ENCODE measurements around the gene LIG3. TPM values are rescaled to one million over a fixed set of nuclear protein-coding genes. Genes with fewer than 3 reads are reported as not detected.

Gene LIG3
- total RNA-seq, 1 donor from 2014 or later, result 44.7 TPM

DNA sequence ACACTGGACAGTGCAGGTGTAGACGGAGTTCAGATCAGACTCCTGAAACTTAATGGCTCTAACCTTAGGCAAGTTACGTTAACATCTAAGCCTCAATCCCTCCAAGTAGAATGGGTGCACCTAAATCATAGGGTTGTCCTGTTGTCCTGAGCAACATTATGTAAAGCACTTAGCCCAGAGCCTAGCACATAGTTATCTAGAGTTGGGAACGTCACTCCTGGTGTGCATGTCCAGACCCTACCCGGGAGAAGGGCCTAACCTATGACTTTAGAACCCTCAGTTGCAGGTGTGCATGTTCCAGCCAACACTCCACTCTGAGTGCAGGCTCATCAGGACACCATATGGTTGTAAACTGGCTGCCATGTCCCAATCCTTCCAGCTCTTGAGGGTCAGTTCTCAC, 26.0 kb downstream of the LIG3 start:
- no peak overlapping the region for H3K27ac Mint-ChIP-seq (ENCODE audit: unreplicated experiment)
- H3K36me3 Mint-ChIP-seq (ENCODE audit: unreplicated experiment), result peaks cover 26% of the 10 kb centered on the region
- H3K9me3 Mint-ChIP-seq (ENCODE audit: unreplicated experiment), result no peaks in the 10 kb centered on the region
- H3K27me3 Mint-ChIP-seq (ENCODE audit: unreplicated experiment), result no peaks in the 10 kb centered on the region
- TF ChIP-seq, protein P1, sequence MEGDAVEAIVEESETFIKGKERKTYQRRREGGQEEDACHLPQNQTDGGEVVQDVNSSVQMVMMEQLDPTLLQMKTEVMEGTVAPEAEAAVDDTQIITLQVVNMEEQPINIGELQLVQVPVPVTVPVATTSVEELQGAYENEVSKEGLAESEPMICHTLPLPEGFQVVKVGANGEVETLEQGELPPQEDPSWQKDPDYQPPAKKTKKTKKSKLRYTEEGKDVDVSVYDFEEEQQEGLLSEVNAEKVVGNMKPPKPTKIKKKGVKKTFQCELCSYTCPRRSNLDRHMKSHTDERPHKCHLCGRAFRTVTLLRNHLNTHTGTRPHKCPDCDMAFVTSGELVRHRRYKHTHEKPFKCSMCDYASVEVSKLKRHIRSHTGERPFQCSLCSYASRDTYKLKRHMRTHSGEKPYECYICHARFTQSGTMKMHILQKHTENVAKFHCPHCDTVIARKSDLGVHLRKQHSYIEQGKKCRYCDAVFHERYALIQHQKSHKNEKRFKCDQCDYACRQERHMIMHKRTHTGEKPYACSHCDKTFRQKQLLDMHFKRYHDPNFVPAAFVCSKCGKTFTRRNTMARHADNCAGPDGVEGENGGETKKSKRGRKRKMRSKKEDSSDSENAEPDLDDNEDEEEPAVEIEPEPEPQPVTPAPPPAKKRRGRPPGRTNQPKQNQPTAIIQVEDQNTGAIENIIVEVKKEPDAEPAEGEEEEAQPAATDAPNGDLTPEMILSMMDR (IDR thresholded peaks at IDR 0.05), result no peak
- no peaks in the 10 kb centered on the region for H3K4me1 Mint-ChIP-seq (ENCODE audit: unreplicated experiment)
- H3K4me3 Mint-ChIP-seq (ENCODE audit: unreplicated experiment), result no peak overlapping the region
- no peak for DNase-seq (ENCODE audit: extremely low spot score, unreplicated experiment)

DNA sequence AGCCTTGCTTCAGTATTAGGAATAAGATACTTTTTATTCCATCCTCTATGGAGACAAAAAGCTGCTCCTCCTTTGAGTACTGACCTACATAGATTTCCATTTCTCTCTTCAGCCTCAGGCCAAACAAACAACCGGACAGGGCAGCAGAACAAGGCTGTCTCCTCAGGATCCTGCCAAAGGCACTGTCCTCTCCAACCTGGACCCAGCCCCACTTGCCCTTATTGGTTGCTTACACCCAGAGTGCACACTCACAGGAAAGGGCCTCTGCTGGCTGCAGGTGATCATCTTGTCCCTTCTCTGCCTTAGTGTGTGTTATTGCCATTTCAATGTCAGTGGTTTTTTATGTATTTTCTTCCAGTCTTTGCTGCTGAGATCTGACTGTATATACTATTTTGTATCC, 26.6 kb downstream of the LIG3 start:
- Mint-ChIP-seq H3K9me3 (ENCODE audit: unreplicated experiment) (no peaks in the 10 kb centered on the region), H3K27ac (ENCODE audit: unreplicated experiment) (no peak overlapping the region), H3K4me3 (ENCODE audit: unreplicated experiment) (no peak overlapping the region), H3K4me1 (ENCODE audit: unreplicated experiment) (peaks cover 4% of the 10 kb centered on the region), H3K27me3 (ENCODE audit: unreplicated experiment) (no peaks in the 10 kb centered on the region), H3K36me3 (ENCODE audit: unreplicated experiment) (peaks cover 26% of the 10 kb centered on the region)
- TF ChIP-seq, protein P1 (IDR thresholded peaks at IDR 0.05), result no peak
- no peak for DNase-seq (ENCODE audit: extremely low spot score, unreplicated experiment)

DNA sequence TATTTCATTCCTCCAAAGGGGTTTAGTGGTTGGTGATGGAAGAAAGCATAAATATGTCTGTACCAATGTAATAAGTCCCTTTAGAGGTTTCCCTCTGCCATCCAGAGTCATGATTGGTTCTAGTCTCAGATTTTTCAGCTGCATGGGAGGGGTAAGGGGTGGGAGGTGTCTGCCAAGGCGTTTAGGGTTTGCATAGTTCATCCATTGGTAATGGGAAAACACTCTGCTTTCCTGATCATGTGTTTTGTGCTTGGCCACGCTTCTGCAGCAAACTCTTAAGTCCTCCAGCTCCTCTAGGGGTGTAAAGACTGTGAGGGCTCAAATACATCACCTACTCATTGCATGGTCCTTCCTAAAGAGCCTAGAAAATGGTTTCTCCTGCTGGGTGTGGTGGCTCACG, 29.8 kb downstream of the LIG3 start:
- Mint-ChIP-seq H3K27me3 (ENCODE audit: unreplicated experiment) (no peaks in the 10 kb centered on the region), H3K36me3 (ENCODE audit: unreplicated experiment) (peaks cover 25% of the 10 kb centered on the region), H3K4me3 (ENCODE audit: unreplicated experiment) (no peak overlapping the region), H3K9me3 (ENCODE audit: unreplicated experiment) (no peaks in the 10 kb centered on the region), H3K27ac (ENCODE audit: unreplicated experiment) (no peak overlapping the region), H3K4me1 (ENCODE audit: unreplicated experiment) (peaks cover 4% of the 10 kb centered on the region)
- TF ChIP-seq, protein P1 (IDR thresholded peaks at IDR 0.05), result no peak
- no peak for DNase-seq (ENCODE audit: extremely low spot score, unreplicated experiment)

DNA sequence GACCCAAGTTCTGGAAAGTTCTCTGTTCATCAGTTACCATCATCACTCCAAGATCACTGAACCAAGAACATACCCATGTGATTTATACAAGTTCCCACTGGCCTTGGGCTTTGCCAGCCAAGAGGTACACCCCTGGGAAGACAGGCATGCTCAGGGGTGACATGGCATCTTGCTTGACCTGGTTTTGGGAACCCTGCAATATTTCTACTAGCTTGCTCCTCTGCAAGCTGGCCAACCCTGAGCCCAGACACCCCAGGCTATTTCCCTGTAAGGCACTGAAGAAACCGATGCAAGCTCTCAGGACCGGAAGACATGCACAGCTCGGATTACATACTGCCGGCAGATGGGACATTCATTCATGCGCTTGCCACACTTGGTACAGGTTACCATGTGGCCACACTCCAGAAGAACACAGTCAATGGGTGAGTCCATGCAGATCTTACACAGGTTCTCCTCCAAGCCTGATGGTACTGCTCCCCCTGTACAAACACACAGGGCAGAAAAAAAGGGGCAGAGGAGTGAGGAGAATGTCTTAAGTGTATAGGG, 31.4 kb downstream of the LIG3 start:
- TF ChIP-seq, protein P1 (IDR thresholded peaks at IDR 0.05), result no peak
- no peak for DNase-seq (ENCODE audit: extremely low spot score, unreplicated experiment)
- H3K4me1 Mint-ChIP-seq (ENCODE audit: unreplicated experiment), result peaks cover 4% of the 10 kb centered on the region
- no peak overlapping the region for H3K4me3 Mint-ChIP-seq (ENCODE audit: unreplicated experiment)
- H3K36me3 Mint-ChIP-seq (ENCODE audit: unreplicated experiment), result peaks cover 37% of the 10 kb centered on the region
- H3K27ac Mint-ChIP-seq (ENCODE audit: unreplicated experiment), result peak overlapping the region; percentile 8
- no peaks in the 10 kb centered on the region for H3K9me3 Mint-ChIP-seq (ENCODE audit: unreplicated experiment)
- H3K27me3 Mint-ChIP-seq (ENCODE audit: unreplicated experiment), result no peaks in the 10 kb centered on the region

DNA sequence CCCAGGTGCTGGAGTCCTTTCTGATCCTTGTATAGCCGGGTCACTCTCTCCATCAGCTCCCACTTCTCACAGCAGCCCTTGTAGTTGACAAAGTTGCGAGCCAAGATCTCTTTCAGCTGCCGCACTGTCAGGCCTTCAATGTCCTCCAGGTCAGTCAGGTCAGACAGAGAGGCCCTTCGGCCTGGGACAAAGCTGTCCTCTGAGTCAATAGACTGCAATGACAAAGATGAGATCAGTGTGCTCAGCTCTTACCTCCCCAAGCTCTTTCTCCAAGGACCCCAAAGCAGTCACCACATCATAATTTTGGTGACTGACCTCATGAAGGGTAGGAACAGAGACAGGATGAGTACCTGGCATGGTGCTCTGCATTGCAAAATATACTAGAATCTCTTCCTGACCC, 36.1 kb downstream of the LIG3 start:
- DNase-seq (ENCODE audit: extremely low spot score, unreplicated experiment), result no peak
- Mint-ChIP-seq H3K4me3 (ENCODE audit: unreplicated experiment) (no peak overlapping the region), H3K9me3 (ENCODE audit: unreplicated experiment) (no peaks in the 10 kb centered on the region), H3K27me3 (ENCODE audit: unreplicated experiment) (no peaks in the 10 kb centered on the region), H3K4me1 (ENCODE audit: unreplicated experiment) (peaks cover 9% of the 10 kb centered on the region), H3K36me3 (ENCODE audit: unreplicated experiment) (peaks cover 30% of the 10 kb centered on the region), H3K27ac (ENCODE audit: unreplicated experiment) (no peak overlapping the region)
- TF ChIP-seq, protein P1 (IDR thresholded peaks at IDR 0.05), result no peak
